ENCODE measurements around the gene TGFBR3.
"Not testable (repeated sequence)": the region's sequence is repeated elsewhere in the genome, so short reads cannot be mapped to it uniquely, and the experiment has no call there.

The TGFBR3 gene

DNA sequence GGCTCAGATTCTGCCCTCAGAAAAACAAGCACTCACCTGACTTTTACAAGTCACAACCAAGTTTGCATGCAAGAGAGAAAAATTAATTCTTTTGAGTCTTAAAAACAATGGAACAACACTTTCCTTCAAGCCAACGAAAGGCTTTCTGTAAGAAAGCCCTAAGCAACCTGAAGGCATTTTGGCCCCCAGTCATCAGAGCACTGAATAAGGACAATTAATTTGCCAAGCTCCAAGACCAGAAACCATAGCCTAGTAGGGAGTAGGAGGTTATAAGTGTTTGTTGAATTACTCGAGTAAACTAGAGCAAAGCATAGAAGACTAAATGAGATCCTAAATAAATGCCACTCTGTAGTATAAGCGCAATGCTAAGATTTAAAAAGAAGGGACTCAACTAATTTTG is 4.7 kb downstream of the TGFBR3 start:
- no peak for DNase-seq

DNA sequence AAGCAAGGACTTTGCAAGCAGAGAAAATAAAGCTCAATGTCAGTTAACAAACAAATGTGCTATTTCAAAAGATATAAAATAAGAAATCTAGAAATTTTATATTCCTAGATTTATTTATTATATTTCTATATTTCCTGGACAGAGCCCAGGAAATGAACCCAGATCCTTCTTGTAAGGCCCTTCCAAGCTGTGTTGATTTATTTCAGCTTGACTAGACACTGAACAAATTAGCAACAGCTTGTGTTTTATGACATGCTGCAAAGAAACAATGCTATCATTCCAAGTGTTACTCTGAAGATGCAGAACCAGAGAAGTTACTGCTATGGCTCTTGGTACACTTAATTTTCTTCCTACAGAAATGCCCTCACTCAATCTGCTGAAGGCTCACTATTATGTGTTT is 6.2 kb downstream of the TGFBR3 start:
- no peak for DNase-seq

- DNase-seq, result no peak
Observed at GRCh38 chr1:91877574-91878208, 8.3 kb downstream of the TGFBR3 start.

DNA sequence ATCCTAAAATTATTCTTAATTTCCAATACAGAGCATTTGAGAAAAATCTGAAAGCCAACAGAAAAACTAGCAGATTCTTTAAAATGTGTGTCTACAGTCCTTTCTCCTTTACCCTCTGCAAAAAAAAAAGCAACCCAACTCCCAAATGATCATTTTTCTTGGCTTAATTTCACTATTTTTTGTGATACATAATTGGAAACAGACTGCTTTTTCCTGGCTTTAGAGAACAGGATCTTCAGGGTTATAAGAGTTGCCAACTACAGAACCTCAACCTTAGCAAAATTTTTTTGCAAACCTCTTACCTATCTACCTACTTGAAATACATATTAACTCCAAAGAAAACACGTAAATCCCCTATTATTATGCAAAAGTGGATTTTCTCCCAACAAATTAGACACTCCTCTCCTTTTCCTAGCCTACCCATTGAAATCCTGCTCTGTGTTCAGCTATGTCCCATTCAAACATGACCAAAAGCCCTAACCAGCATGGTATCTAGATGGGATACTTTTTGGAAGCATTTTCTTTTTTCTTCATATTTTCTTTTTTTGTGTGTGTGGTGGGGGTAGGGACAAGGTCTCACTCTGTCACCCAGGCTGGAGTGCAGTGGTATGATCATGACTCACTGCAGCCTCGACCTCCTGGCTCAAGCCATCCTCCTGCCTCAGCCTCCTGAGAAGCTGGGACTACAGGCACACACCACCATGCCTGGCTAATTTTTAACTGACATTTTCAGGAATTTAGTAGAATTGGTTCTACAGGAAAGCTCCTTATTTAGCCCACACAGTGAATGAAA is 9.0 kb downstream of the TGFBR3 start:
- DNase-seq, result no peak

DNA sequence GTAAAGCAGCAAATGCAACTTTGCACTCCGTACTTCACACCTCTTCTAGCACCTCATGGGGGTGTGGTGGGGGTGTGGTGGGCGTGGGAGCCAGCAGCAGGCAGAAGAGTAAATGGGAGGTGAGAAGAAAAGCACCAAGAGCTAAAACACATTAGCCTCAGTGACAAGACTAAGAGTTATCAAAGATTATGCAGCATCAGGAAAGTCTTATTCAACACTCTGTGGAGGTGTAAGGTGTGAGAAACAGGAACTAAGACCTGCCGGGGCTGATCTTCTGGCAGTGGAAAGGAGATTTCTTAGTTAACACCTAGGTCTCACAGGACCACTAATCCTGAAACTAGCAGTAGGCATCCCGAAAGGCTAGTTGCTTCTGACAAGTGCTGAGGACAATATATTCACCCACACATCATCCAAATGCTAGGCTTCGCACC is 9.9 kb downstream of the TGFBR3 start:
- no peak for DNase-seq

DNA sequence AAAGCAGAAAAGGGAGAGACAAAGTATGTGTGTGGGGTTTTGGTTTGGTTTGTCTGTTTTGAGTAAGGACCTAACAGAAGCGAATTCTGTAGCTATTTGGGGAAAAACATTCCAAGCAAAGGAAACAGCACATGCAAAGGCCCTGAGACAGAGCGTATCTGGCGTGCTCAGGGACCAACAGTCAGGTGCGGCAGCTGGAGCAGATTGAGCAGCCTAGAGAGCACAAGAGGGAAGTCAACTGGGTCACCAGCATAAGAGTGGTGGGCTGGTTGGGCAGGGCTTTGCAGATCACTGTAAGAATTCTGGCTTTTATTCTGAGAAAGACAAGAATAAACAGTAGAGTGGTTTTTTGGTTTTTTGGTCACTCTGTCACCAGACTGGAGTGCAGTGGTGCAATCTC is 11.8 kb downstream of the TGFBR3 start:
- DNase-seq, result no peak

- no peak for DNase-seq
Observed at GRCh38 chr1:91872559-91873081, 13.3 kb downstream of the TGFBR3 start.

GRCh38 chr1:91872000-91872399 is 14.0 kb downstream of the TGFBR3 start:
- no peak for DNase-seq

- no peak for DNase-seq
Observed at GRCh38 chr1:91870322-91870721, 15.6 kb downstream of the TGFBR3 start.

DNA sequence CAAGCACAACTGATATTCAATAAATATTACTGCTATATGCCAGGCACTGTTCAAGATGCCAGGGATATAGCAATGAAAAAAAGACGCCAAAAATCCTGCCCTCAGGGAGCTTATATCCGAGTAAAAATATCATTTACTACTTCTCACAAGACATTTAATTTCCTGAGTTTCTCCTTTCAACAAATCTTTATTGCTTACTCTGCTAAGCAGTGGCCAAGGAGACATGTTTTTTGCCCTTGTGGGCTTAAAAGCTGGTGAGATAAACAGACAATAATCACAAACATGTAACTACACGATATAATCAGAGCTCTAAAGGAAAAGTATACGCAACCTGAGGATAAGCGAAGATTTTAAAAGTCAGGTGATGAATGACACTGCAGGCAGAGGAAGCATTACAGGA is 19.5 kb downstream of the TGFBR3 start:
- no peak for DNase-seq

DNA sequence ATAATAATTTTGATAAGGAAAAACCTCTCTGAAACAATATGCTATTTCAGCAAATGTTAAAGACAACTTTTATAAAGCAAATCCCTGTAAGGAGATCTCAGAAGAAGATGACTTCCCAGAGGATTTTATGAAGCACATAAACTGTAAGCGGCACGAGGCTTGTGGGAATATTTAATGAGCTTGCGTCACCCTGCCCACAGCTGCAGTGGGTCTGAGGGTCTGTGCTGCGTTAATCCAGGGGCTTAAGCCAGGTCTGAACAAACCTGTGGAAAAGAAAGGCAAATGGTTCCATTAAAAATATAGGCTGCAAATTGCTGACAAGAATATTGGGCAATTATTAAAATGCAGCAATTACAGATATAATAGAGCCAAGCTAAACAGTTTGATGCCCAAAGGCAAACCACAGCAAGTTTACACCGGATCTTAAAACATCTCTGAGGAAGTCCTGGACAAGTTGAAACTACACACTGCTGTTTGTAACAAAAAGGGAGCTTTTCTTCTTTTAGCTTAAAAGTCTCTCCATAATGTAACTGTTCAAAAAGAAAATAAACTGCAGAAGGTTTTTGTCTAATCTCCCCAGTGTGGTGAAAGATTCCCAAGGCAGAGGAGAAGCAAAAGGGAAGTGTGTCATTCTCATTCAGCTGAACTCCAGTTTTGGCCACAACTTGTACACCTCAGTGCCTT is 21.8 kb downstream of the TGFBR3 start:
- DNase-seq, result no peak

DNA sequence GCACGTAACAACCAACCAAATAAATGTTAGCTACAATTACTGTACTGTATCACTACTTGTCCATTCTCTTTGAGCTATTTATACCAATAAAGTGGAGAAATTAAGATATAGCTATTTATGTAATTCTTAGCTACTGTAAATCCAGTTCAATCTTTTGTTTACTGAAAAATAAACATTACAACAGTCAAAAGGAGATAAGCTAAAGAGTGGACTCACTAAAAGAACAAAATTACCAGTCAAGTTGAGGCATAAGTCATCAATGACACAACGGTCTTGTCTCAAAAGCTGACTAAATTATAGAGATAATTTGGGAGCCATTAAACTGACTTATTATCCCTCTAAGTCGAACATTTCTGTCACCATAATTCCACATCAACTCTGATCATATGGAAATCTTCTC is 22.5 kb downstream of the TGFBR3 start:
- DNase-seq, result no peak

GRCh38 chr1:91862120-91862519 is 23.8 kb downstream of the TGFBR3 start:
- no peak for DNase-seq

DNA sequence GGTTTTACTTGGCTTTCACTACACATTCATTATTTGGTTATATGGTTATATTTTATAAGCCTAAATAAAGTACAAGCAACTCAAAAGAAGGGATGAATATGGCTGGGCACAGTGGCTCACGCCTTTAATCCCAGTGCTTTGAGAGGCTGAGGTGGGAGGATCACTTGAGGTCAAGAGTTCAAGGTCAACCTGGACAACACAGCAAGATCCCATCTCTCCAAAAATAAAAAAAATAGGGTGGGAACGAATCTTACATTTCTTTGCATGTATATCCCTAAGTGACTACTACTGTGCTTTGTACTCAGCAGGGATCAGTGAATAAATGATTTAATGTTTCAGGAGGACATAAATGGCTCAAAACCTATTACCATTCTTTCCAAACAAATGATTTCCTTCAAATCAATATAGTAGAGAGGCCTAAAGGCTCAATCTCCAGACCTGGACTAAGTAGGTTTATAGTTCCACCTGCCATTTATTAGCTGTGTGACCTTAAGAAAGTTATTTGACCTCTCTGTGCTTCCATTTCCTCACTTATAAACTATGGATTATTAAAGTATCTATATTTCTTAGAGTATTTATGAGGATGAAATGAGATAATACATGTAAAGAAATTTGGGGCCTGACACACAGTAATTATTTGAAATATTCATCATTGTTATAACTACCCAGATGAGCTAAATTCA is 28.3 kb downstream of the TGFBR3 start:
- DNase-seq, result no peak

DNA sequence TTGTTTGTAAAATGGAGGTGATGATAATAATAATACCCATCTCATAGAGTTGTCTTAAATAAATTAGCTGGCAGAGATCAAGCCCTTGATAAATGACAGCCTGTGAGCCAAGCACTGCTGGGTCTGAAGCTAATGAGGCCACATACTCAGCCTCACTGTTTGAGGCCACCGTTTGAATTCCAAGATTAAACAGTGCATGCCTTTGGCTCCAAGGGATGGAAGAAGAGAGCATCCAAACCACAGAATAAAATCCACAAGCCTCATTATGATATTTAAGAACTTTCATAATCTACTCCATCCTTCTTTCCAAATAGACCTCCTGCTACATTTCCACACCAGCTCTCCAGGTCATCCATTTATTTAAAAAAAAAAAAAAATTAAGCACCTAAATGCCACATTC is 29.0 kb downstream of the TGFBR3 start:
- no peak for DNase-seq

GRCh38 chr1:91854852-91855534 is 31.0 kb downstream of the TGFBR3 start:
- DNase-seq, result no peak

- no peak for DNase-seq
Observed at GRCh38 chr1:91853397-91853796, 32.6 kb downstream of the TGFBR3 start.

- not testable (repeated sequence) for DNase-seq
Observed at GRCh38 chr1:91852011-91852410, 33.9 kb downstream of the TGFBR3 start.

GRCh38 chr1:91851130-91852010 is 34.6 kb downstream of the TGFBR3 start:
- peak; percentile 30 for DNase-seq

GRCh38 chr1:91850708-91851107 is 35.2 kb downstream of the TGFBR3 start:
- DNase-seq, result no peak

DNA sequence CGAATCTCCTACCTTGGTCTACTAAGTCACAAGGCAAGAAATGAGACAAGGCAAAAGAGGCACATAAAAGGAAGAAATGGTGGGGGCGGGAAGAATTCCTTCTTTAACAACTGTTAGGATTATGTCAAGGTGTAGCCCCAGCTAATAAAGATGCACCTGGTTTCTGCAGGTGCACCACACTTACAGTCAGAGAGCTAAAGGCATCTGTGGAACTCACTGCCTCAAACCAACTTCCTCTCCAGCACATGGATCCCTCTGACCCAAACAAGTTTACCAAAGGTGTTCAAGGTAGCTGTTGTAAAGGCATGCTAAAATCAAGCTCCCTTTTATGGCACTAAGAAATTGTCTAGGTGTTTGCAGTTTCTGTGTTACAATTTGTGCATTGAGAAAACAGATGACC is 38.1 kb downstream of the TGFBR3 start:
- no peak for DNase-seq

- DNase-seq, result no peak
Observed at GRCh38 chr1:91846639-91847013, 39.3 kb downstream of the TGFBR3 start.

Data from NCI-H748 treated with DMSO at 0.1 percent for 48 hours (cell line).